NT2/D1 (cell line): ENCODE measurements around the gene CARMIL1.

Experiments
- YY1 ChIP-seq: IDR thresholded peaks from 2 replicates; pipeline ENCODE4 v1.6.1; 2011; ENCODE audit not compliant: insufficient read length, insufficient read depth
- ZNF274 ChIP-seq: IDR thresholded peaks from 2 replicates; pipeline ENCODE4 v1.6.1; 2011; ENCODE audit warnings: mild to moderate bottlenecking, low read depth, low read length

DNA sequence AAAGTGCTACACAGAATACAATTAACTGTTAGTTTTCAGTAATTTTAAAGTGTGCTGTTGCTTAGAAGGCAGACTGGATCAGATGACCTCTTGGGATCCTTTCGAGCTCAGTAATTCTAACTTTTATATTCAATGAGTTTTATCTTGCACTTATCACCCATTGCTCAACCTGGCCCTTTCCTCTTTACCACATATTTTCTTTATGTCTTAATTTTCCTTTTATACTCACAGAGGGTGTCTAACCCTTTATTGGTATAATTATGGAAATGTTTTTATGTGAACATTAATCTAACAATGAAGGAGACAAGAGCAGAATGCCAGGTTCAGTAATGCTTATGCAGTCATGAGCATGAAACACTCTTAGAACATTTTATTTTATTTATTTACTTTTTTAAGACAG, 39.7 kb upstream of the CARMIL1 start:
- no peak for TF ChIP-seq ZNF274
- no peak for TF ChIP-seq YY1
